ENCODE measurements around the gene ANKRD27.
A peak's percentile ranks its signal among the peaks of the same experiment; 100 is the strongest.
"Not testable (repeated sequence)": the region's sequence is repeated elsewhere in the genome, so short reads cannot be mapped to it uniquely, and the experiment has no call there.

Gene ANKRD27

GRCh38 chr19:32652331-32652730 is 22.6 kb downstream of the ANKRD27 start:
- not testable (repeated sequence) for DNase-seq

DNA sequence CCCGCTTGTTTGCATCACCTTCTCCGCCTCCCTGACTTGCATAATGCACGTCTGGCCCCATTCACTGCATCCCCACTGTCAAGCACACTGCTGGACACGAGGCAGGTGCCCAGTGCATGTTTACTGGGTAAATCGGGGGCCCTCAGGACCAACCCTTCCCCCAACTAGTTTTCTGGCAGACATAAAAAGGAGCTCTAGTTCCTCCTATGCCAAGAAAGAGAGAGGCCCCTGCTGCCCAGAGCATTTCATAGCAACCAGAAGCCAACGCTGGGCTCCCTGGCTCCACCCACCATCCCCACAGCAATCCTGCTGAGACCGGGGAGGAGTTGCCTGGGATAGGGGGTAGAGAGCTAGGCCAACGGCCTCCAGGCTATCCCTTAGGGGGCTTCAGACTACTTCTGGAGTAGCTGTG is 23.2 kb downstream of the ANKRD27 start:
- no peak for DNase-seq

DNA sequence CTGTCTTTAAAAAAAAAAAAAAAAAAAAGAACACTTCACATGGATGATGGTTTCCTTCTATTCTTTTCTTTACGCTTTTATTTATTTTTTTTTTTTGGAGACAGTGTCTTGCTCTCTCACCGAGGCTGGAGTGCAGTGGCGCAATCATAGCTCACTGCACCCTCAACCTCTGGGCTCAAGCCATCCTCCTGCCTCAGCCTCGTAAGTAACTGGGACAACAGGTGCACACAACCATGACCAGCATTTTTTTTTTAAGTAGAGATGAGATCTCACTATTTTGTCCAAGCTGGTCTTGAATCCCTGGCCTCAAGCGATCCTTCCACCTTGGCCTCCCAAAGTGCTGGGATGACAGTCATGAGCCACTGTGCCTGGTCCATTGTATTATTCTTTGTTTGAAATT is 24.3 kb downstream of the ANKRD27 start:
- DNase-seq: no peak

- no peak for DNase-seq
Measured at GRCh38 chr19:32649751-32650150, 25.2 kb downstream of the ANKRD27 start.

GRCh38 chr19:32647361-32647760 is 27.6 kb downstream of the ANKRD27 start:
- DNase-seq: no peak

DNA sequence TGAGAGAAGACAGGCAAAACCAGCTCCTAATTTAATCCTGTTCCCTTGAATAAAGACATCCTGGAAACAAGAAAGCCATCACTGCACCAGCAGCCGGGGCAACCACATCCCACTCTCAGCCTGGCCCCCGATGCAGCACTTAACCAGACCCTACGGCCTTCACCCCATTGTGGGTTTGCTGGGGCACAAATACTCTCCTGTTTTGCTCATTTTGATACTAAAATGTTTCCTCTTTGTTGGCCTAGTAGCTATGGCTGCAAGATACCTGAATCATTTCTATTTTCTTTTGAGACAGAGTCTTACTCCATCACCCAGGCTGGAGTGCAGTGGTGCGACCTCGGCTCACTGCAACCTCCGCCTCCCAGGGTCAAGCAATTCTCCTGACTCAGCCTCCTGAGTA is 28.4 kb downstream of the ANKRD27 start:
- peak; percentile 30 to 31 for DNase-seq

DNA sequence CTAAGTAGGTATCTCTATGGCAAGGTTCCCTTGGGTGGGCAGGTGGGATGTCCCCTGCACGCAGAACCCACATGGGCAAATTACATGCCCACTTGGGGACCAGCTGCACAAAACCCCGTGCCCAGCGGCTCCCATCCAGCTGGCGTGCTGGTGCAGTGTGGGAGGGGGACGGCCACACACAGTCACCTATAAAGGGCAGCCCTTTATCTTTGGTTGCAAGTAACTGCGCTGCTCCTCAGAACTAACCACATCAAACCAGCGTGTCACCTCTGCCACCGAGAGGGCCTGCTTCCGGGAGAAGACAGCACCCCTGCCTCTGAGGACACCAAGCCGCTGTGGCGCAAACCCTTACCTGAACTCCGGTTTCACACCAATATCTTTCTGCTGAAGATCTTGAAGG is 32.2 kb downstream of the ANKRD27 start:
- DNase-seq: peak; percentile 64 to 72

GRCh38 chr19:32638625-32639024 is 36.4 kb downstream of the ANKRD27 start:
- DNase-seq: no peak

GRCh38 chr19:32637480-32637879 is 37.5 kb downstream of the ANKRD27 start:
- DNase-seq: no peak

DNA sequence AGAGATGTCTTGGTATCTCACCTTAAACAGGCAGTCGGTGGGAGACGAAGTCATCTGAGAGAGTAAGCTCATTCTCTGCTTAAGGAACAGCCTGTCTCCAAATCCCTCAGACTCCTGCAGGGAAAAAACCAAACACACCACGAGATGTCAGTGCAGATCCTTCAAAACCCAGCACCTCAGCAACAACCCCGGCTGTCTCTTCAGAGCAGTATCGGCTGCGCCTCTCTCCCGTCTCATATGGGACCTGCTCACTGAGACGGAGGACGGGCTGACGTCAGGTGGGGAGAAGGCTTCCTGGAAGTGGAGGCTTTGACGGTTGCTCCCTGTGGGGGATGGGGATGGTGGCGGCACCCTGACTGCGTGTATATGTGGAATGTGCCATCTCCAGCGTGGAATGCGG is 43.6 kb downstream of the ANKRD27 start:
- no peak for DNase-seq

DNA sequence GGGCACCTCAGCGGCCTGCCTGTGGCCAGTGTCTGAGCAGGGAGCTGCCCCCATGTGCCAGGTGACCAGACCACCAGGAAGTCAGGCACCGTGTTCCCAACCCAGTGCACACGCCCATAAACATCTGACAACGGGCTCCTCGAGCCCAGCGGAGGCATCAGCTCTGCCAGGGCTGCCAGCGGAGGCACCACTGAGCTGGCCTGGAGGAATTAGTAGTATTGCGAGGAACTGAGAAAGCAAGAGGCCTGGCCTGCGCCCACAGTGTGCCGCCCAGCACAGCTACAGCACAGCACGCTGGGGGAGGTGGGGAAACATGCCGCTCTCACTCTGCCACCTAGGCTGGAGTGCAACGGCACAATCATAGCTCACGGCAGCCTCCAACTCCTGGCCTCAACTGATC is 44.6 kb downstream of the ANKRD27 start:
- DNase-seq: no peak

DNA sequence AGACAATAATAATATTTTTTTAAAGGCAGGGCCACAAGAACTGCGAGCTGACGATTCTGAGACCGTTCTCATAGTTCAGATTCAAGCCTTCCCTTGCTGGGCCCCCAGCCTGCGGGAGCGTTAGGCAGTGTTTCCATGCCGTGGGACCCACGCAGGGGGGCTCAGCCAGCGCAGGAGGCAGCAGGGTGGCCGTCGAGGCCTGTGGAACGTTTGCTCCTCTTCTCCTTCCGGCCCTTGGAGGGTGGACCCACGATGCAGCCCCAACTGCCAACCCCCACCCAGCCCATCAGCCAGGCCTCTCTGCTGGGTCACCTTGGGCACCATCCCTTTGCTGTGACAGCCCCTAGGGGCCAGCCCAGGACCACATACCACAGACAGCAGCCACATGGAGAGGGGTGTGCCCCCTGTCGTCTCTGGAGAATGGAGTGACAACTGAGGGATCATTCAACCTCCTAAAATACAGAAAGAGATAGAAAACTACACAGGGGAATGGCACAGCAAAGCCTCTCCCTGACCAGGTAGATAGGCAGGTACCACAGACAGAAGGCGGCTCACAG is 47.2 kb downstream of the ANKRD27 start:
- no peak for DNase-seq

GRCh38 chr19:32626969-32627368 is 48.0 kb downstream of the ANKRD27 start:
- no peak for DNase-seq

- no peak for DNase-seq
Measured at GRCh38 chr19:32624410-32624809, 50.6 kb downstream of the ANKRD27 start.

DNA sequence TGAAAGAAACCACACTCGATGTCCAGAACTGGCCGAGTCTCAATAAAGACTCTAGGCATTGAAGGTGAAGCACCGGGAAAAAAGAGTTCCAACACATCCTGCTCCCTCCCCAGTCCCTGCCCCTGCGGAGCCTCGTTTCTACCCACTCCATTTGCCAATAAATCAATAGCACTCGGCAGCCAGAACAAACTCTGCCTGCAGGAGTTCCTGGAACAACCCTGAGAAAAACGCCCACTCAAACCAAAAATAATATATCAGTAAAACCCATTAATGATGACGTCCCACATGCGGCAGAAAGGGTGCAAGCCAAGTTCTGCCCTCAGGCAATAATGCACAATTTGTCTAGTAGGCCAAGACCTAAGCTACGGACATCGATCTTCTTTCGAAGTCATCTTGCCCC is 53.0 kb downstream of the ANKRD27 start:
- DNase-seq: no peak

GRCh38 chr19:32619051-32619685 is 55.8 kb downstream of the ANKRD27 start:
- DNase-seq: no peak

DNA sequence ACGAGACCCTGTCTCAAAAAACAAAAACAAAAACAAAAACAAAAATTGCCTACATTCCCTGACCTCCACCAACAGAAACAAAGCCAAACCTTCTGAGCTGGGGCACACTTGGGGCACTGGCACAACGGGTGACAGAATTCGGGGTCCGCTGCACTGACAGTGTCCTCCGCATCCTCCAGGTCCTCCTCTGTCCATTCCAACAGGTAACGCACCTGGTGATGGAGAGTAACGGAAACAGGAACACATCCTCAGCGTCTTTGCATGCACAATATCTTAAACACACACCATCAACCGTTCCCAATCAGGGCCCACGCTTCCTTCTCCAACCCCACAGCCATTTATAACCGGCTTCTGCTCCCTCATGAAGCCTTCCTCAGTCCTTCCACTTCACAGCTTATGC is 59.4 kb downstream of the ANKRD27 start:
- DNase-seq: no peak

GRCh38 chr19:32614916-32615315 is 60.1 kb downstream of the ANKRD27 start:
- no peak for DNase-seq

GRCh38 chr19:32613008-32613407 is 62.0 kb downstream of the ANKRD27 start:
- DNase-seq: no peak

GRCh38 chr19:32611161-32611560 is 63.8 kb downstream of the ANKRD27 start:
- no peak for DNase-seq

DNA sequence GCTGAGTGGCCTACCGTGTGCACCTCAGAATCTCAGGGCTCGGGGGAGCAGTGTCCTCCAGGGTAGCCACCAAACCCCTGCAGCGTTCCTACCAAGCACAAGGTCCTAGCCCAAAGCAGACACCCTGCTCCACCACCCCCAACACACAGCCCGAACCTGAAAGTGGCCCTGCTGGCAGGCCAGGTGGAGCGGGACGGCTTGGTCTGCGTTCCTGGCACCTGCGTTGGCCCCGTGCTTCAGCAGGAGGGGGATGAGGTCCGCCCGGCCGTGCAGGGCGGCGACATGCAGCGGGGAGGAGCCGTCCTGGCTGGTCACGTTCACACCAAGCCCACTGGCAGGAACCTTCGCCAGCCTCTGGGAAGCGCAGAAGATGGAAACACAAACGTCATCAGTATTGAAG is 67.5 kb downstream of the ANKRD27 start:
- DNase-seq: no peak

GRCh38 chr19:32606289-32606688 is 68.7 kb downstream of the ANKRD27 start:
- DNase-seq: no peak

- no peak for DNase-seq
Measured at GRCh38 chr19:32605544-32605943, 69.4 kb downstream of the ANKRD27 start.

DNA sequence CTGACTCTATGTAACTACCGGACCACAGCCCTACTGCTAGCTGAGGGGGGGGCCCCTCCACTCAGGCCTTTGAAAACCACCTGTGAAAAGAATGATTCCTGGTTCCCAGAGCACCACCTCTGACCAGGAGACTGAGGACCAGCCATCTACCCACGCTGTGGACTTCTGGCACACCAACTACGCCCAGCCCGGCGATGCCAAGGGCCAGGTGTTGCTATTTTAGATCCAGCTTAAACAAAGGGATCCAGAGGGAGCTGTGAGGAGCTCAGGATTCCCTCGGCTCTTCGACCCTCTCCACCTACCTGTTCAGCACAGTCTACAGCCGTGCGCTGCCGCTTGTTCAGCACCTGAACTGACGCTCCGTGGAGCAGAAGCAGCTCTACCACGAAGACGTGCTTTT is 71.0 kb downstream of the ANKRD27 start:
- no peak for DNase-seq

DNA sequence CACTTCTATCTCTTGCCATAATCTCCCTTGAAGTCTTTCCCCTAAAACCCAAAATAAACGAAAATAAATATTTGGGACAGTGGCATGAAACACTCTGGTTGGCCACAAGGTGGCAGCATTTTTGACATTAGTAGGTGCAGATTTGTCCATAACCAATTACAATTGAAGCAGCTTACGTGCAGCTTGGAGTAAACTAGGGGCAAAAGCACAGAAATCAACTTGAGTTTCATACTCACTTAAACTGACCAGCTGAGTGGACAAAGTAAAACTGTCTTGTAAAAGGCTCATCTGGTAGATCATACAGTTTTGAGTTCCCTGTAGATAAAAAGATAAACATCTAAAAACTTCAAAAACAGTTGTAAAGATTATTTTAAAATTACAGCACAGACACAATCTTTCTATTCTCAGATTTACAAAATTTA is 75.2 kb downstream of the ANKRD27 start:
- peak in 1 of 2 experiments; percentile 31 for DNase-seq
